ENCODE results near the gene CAMK1.
A peak's percentile ranks its signal among the peaks of the same experiment; 100 is the strongest.

The CAMK1 gene

DNA sequence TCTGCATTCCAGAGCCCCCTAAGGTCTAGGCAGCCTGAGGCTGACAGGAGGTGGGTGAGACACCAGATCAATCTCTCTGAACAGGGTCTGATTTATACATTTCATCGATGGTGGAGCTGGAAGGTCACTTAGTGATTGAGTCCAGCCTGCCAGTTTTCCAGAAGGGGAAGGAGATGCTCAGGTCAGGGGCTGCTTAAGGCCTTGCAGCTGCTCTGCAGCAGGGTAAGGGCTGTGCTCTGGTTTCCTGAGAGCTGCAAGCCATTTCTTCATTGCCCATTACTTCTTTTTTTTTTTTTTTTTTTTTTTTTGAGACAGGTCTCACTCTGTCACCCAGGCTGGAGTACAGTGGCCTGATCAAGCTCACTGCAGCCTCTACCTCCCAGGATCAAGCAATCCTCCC is 11.8 kb upstream of the CAMK1 start:
- Mint-ChIP-seq H3K36me3 (ENCODE audit: low read depth) (peaks cover 49% of the 10 kb centered on the region), H3K27ac (peak overlapping the region; percentile 74 to 81 (median 80)), H3K4me1 (peaks cover 30% of the 10 kb centered on the region), H3K4me3 (no peak overlapping the region), H3K9me3 (no peaks in the 10 kb centered on the region), H3K27me3 (ENCODE audit: low read depth) (no peaks in the 10 kb centered on the region)
- TF ChIP-seq, protein P1, sequence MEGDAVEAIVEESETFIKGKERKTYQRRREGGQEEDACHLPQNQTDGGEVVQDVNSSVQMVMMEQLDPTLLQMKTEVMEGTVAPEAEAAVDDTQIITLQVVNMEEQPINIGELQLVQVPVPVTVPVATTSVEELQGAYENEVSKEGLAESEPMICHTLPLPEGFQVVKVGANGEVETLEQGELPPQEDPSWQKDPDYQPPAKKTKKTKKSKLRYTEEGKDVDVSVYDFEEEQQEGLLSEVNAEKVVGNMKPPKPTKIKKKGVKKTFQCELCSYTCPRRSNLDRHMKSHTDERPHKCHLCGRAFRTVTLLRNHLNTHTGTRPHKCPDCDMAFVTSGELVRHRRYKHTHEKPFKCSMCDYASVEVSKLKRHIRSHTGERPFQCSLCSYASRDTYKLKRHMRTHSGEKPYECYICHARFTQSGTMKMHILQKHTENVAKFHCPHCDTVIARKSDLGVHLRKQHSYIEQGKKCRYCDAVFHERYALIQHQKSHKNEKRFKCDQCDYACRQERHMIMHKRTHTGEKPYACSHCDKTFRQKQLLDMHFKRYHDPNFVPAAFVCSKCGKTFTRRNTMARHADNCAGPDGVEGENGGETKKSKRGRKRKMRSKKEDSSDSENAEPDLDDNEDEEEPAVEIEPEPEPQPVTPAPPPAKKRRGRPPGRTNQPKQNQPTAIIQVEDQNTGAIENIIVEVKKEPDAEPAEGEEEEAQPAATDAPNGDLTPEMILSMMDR (IDR thresholded peaks at IDR 0.05; ENCODE audit: unreplicated experiment in 3 of 3) = no peak

DNA sequence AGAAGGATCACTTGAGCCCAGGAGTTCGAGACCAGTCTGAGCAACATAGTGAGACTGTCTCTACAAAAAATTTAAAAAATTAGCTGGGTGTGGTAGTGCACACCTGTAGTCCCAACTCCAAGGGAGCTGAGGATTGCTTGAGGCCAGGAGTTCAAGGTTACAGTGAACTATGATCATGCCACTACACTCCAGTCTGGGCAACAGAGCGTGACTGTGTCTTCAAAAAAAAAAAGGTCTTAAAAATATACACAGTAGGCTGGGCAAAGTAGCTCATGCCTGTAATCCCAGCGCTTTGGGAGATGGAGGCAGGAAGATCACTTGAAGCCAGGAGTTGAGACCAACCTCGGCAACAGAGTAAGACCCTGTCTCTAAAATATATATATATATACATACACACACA is 11.2 kb upstream of the CAMK1 start:
- Mint-ChIP-seq H3K9me3 (no peaks in the 10 kb centered on the region), H3K4me3 (no peak overlapping the region), H3K27me3 (ENCODE audit: low read depth) (no peaks in the 10 kb centered on the region), H3K27ac (peak overlapping the region; percentile 74 to 81 (median 80)), H3K36me3 (ENCODE audit: low read depth) (peaks cover 43% of the 10 kb centered on the region), H3K4me1 (peaks cover 35% of the 10 kb centered on the region)
- TF ChIP-seq, protein P1 (IDR thresholded peaks at IDR 0.05; ENCODE audit: unreplicated experiment in 3 of 3) = no peak

DNA sequence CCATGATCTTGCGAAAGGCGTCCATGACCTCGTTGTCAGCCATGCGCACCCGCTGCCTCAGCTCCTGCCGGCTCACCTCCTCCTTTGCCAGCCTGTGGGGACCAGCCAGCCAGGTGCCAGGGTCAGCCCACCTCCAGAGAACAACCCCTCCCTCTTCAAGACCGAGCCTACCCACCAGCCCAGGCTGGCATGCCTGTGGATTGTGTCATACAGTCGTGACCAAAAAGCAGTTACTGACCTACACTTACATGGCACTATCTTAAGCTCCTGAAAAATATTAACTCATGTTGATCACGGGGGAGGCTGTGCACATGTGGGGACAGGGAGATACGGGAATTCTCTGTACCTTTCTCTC is 10.7 kb upstream of the CAMK1 start:
- Mint-ChIP-seq H3K4me1 (peaks cover 37% of the 10 kb centered on the region), H3K36me3 (ENCODE audit: low read depth) (peaks cover 40% of the 10 kb centered on the region), H3K27me3 (ENCODE audit: low read depth) (no peaks in the 10 kb centered on the region), H3K27ac (peak overlapping the region; percentile 50 to 81 (median 80)), H3K4me3 (no peak overlapping the region), H3K9me3 (no peaks in the 10 kb centered on the region)
- TF ChIP-seq, protein P1 (IDR thresholded peaks at IDR 0.05; ENCODE audit: unreplicated experiment in 3 of 3) = no peak

DNA sequence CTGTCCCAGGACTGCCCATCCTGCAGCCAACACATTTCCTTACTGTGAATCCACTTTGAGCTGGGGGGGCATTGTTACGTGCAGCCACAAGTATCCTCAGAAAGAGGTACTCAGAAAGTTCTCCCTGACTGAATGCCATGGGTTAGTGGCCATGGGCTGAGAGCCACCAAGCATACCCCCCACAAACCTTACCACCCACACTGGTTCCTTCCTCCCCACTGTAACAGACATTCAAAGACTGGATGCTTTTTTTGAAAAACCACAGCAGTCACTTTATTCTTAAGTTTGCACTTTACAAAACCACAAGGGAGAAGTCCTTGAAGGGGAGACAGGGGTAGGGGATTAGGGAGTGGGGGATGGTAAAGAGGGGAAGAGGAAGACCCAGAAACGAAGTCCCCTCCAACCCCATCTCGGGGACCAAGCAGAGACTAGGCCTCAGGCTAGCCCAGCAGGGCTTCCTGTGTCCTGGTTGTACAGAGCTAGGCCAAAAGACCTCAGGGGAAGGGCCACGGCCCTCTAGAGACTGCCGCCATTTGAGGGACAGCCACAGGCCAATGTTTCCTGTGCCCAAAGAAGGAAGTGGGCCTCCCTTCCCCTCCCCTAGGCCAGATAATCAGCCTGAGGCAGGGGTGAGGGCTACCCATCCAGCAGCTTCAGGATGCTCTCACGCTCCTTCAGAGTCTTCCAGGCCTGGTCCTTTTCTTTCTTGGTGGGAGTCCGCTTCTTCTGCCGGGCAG is 10.1 kb upstream of the CAMK1 start:
- Mint-ChIP-seq H3K27ac (peak overlapping the region; percentile 61 to 85 (median 81)), H3K4me1 (peaks cover 41% of the 10 kb centered on the region), H3K4me3 (no peak overlapping the region), H3K27me3 (ENCODE audit: low read depth) (no peaks in the 10 kb centered on the region), H3K9me3 (no peaks in the 10 kb centered on the region), H3K36me3 (ENCODE audit: low read depth) (peaks cover 34% of the 10 kb centered on the region)
- TF ChIP-seq, protein P1 (IDR thresholded peaks at IDR 0.05; ENCODE audit: unreplicated experiment in 3 of 3) = no peak

DNA sequence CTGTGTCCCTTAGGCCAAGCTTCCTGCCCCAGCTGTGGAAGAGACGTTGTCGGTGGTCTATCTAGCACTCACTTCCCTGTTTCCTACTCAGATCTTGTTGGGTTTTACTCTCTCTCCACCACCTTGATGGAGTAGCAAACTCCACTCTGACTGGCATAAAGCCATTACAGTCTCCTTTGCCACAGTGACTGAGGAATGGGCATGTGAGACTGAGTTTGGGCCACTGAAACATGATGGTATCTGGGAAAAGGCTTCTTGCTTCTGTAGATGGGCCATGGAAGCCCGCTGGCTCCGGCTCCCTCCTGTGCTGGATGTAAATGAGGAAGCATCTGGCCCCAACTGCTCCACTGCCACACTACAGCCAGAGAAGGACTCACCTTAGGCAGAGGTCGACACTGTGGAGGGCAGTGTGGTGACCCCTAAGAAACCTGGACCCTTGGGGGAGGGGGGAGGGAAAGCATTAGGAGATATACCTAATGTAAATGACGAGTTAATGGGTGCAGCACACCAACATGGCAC is 9.4 kb upstream of the CAMK1 start:
- Mint-ChIP-seq H3K4me3 (no peak overlapping the region), H3K4me1 (peaks cover 41% of the 10 kb centered on the region), H3K27me3 (ENCODE audit: low read depth) (no peaks in the 10 kb centered on the region), H3K9me3 (no peaks in the 10 kb centered on the region), H3K27ac (peak overlapping the region; percentile 28 to 93 (median 85)), H3K36me3 (ENCODE audit: low read depth) (peaks cover 30% of the 10 kb centered on the region)
- TF ChIP-seq, protein P1 (IDR thresholded peaks at IDR 0.05; ENCODE audit: unreplicated experiment in 3 of 3) = no peak

Data from nephron (organoid).